HS-27A (cell line): Measurements from ENCODE around the gene PPP1R15A.
"Not testable (repeated sequence)": the region's sequence is repeated elsewhere in the genome, so short reads cannot be mapped to it uniquely, and the experiment has no call there.

Experiments
- DNase-seq: peaks from one replicate; pipeline ENCODE4 v3.0.0-alpha.2; 2012; ENCODE audit warnings: low read depth, missing footprints

PPP1R15A gene

GRCh38 chr19:48872182-48872883 is at the start of gene PPP1R15A:
PPP1R15A (plus strand) TSS chr19:48872421; CDS start chr19:48873234, 813 bp downstream.
- DNase-seq, result peak; percentile 98

- no peak for DNase-seq
Observed at GRCh38 chr19:48822514-48822913, 49.7 kb upstream of the PPP1R15A start.

GRCh38 chr19:48826606-48827020 is 45.6 kb upstream of the PPP1R15A start:
- DNase-seq, result no peak

GRCh38 chr19:48830088-48830487 is 42.1 kb upstream of the PPP1R15A start:
- no peak for DNase-seq

- no peak for DNase-seq
Observed at GRCh38 chr19:48830965-48831364, 41.3 kb upstream of the PPP1R15A start.

- DNase-seq, result no peak
Observed at GRCh38 chr19:48833049-48833448, 39.2 kb upstream of the PPP1R15A start.

- no peak for DNase-seq
Observed at GRCh38 chr19:48833977-48834376, 38.2 kb upstream of the PPP1R15A start.

GRCh38 chr19:48835734-48836088 is 36.5 kb upstream of the PPP1R15A start:
- peak; percentile 72 for DNase-seq

- DNase-seq, result peak; percentile 39
Observed at GRCh38 chr19:48836089-48837017, 35.9 kb upstream of the PPP1R15A start, which contains the start of gene HSD17B14. HSD17B14 (minus strand) TSS chr19:48836491; CDS start chr19:48836411, 80 bp downstream.

GRCh38 chr19:48837051-48837524 is 35.1 kb upstream of the PPP1R15A start:
- DNase-seq, result peak; percentile 62

GRCh38 chr19:48837687-48838086 is 34.5 kb upstream of the PPP1R15A start:
- no peak for DNase-seq

GRCh38 chr19:48841047-48841446 is 31.2 kb upstream of the PPP1R15A start:
- no peak for DNase-seq

- no peak for DNase-seq
Observed at GRCh38 chr19:48841571-48841970, 30.6 kb upstream of the PPP1R15A start.

GRCh38 chr19:48842789-48843162 is 29.4 kb upstream of the PPP1R15A start:
- DNase-seq, result peak; percentile 33

GRCh38 chr19:48844472-48844871 is 27.7 kb upstream of the PPP1R15A start:
- DNase-seq, result no peak

- no peak for DNase-seq
Observed at GRCh38 chr19:48845384-48845783, 26.8 kb upstream of the PPP1R15A start.

- DNase-seq, result not testable (repeated sequence)
Observed at GRCh38 chr19:48846659-48847058, 25.6 kb upstream of the PPP1R15A start.

GRCh38 chr19:48852292-48852691 is 19.9 kb upstream of the PPP1R15A start:
- DNase-seq, result no peak

- DNase-seq, result no peak
Observed at GRCh38 chr19:48853483-48853882, 18.7 kb upstream of the PPP1R15A start.

GRCh38 chr19:48854103-48854502 is 18.1 kb upstream of the PPP1R15A start:
- no peak for DNase-seq

GRCh38 chr19:48856921-48857320 is 15.3 kb upstream of the PPP1R15A start:
- no peak for DNase-seq

GRCh38 chr19:48858984-48859710 is 13.1 kb upstream of the PPP1R15A start:
- no peak for DNase-seq
